Endothelial cell of umbilical vein (primary cell): ENCODE measurements around the gene ANKLE2. TPM values are rescaled to one million over a fixed set of nuclear protein-coding genes. Genes with fewer than 3 reads are reported as not detected.

Experiments used
- BruUV-seq: library from RNA; stranded (reverse); fragments of 400-500 nt; replicated peaks from 2 replicates; lab custom pipeline; 2021; lab: Mats Ljungman, UMichigan
- CTCF ChIA-PET: fragments of 300-600, 350-600 bp; sonication (Branson Sonifier 250); formaldehyde crosslinking; loops from one replicate; lab custom pipeline; 2021; ENCODE audit warnings: antibody characterized with exemption, inconsistent platforms; lab: Charles Lee
- POLR2A ChIA-PET: fragments of 300-600, 350-600 bp; sonication (Branson Sonifier 250); formaldehyde crosslinking; loops from one replicate; lab custom pipeline; 2021; ENCODE audit warnings: antibody characterized with exemption, inconsistent platforms; lab: Charles Lee
- DNase-seq: peaks from one replicate; pipeline ENCODE4 v3.0.0-alpha.2; 2011; ENCODE audit warnings: low read depth, low spot score
- FAIRE-seq: peaks from 2 replicates; lab custom pipeline; 2011; peaks lifted over from hg19 to GRCh38; lab: Jason Lieb, UNC
- H2AFZ ChIP-seq: 2 replicates; pipeline ENCODE4 v1.6.0; 2012; ENCODE audit warnings: low read depth, low read length, control low read depth, inconsistent platforms
- H3K27ac ChIP-seq: 2 replicates; pipeline ENCODE4 v1.5.1; 2011; ENCODE audit warnings: low read depth, mild to moderate bottlenecking, control low read depth, low read length, moderate library complexity; ENCODE audit not compliant: insufficient read depth
- H3K27me3 ChIP-seq, 2 experiments: 2 replicates each; pipeline versions ENCODE4 v1.6.0 to v1.6.1; 2011; ENCODE audit warnings: low read length in 2 of 2, mixed read lengths in 1 of 2; ENCODE audit not compliant: control insufficient read depth in 2 of 2, insufficient read depth in 2 of 2
- H3K36me3 ChIP-seq, 2 experiments: 2 replicates in 1 of 2; 3 replicates in 1 of 2; pipeline ENCODE4 v1.5.1; 2011; ENCODE audit warnings: low read length in 2 of 2, mild to moderate bottlenecking in 1 of 2, moderate library complexity in 1 of 2; ENCODE audit not compliant: control insufficient read depth in 2 of 2, insufficient read depth in 2 of 2; ENCODE audit errors: extremely low read depth in 1 of 2
- H3K4me1 ChIP-seq: 3 replicates; pipeline ENCODE4 v1.5.1; 2011; ENCODE audit warnings: mild to moderate bottlenecking, low read length; ENCODE audit not compliant: control insufficient read depth, insufficient read depth; ENCODE audit errors: extremely low read depth
- H3K4me2 ChIP-seq: 2 replicates; pipeline ENCODE4 v1.6.1; 2011; ENCODE audit warnings: low read length, control low read depth, mixed read lengths; ENCODE audit not compliant: insufficient read depth
- H3K4me3 ChIP-seq, 3 experiments: fragments of 200-600 bp in 1 of 3; sonication (generic), shearing (Covaris generic) in 1 of 3; replicated peaks in 1 of 3; 2 replicates each; pipeline ENCODE4 v1.5.1; 2011 to 2016; ENCODE audit warnings: control low read depth in 3 of 3, low read length in 3 of 3, mild to moderate bottlenecking in 2 of 3, inconsistent platforms in 1 of 3, low read depth in 1 of 3, moderate library complexity in 1 of 3; ENCODE audit not compliant: insufficient read depth in 1 of 3
- H3K79me2 ChIP-seq: 2 replicates; pipeline ENCODE4 v1.6.0; 2012; ENCODE audit warnings: low read length, inconsistent platforms; ENCODE audit not compliant: control insufficient read depth, insufficient read depth
- H3K9ac ChIP-seq: replicated peaks from 2 replicates; pipeline ENCODE3; 2011; ENCODE audit warnings: low read length, control low read depth; ENCODE audit not compliant: insufficient read depth; ENCODE audit errors: extremely low read depth
- H3K9me1 ChIP-seq: replicated peaks from 3 replicates; pipeline ENCODE4 v1.6.0; 2011; ENCODE audit warnings: mild to moderate bottlenecking, low read length; ENCODE audit not compliant: control insufficient read depth, insufficient read depth; ENCODE audit errors: extremely low read depth
- H3K9me3 ChIP-seq: replicated peaks from 2 replicates; pipeline ENCODE4 v1.5.1; 2012; ENCODE audit warnings: low read length, inconsistent platforms; ENCODE audit not compliant: control insufficient read depth, insufficient read depth
- H4K20me1 ChIP-seq: replicated peaks from 2 replicates; pipeline ENCODE3; 2011; ENCODE audit warnings: mild to moderate bottlenecking, low read length; ENCODE audit not compliant: control insufficient read depth, insufficient read depth; ENCODE audit errors: extremely low read depth
- EZH2 ChIP-seq: IDR thresholded peaks from 2 replicates; pipeline ENCODE4 v1.6.1; 2012; ENCODE audit warnings: borderline replicate concordance, low read depth, mild to moderate bottlenecking, moderate library complexity, low read length, inconsistent platforms; ENCODE audit not compliant: severe bottlenecking
- FOS ChIP-seq: IDR thresholded peaks from 2 replicates; pipeline ENCODE4 v1.6.1; 2011; ENCODE audit warnings: mild to moderate bottlenecking, low read length, moderate library complexity, borderline replicate concordance; ENCODE audit not compliant: insufficient read depth
- GATA2 ChIP-seq: IDR thresholded peaks from 2 replicates; pipeline ENCODE4 v1.7.0; 2011; ENCODE audit warnings: low read depth, mild to moderate bottlenecking, moderate library complexity, mixed read lengths, low read length; ENCODE audit not compliant: insufficient read length, insufficient read depth
- JUN ChIP-seq: IDR thresholded peaks from 2 replicates; pipeline ENCODE4 v1.6.1; 2011; ENCODE audit warnings: borderline replicate concordance, low read depth; ENCODE audit not compliant: insufficient read length, insufficient read depth
- MYC ChIP-seq: IDR thresholded peaks from one replicate; pipeline ENCODE4 v1.6.1; 2011; ENCODE audit warnings: mild to moderate bottlenecking, low read depth, low read length
- POLR2A ChIP-seq: IDR thresholded peaks from 2 replicates; pipeline ENCODE4 v1.6.1; 2012; ENCODE audit warnings: low read depth, mild to moderate bottlenecking, control low read depth, low read length
- POLR2AphosphoS5 ChIP-seq: IDR thresholded peaks from 2 replicates; pipeline ENCODE4 v1.6.1; 2012; ENCODE audit warnings: low read depth, mild to moderate bottlenecking, control low read depth, low read length, moderate library complexity; ENCODE audit not compliant: insufficient read depth
- dilution Hi-C: fragments of 300-500 bp; cut with MboI; formaldehyde crosslinking; loops from one replicate; pipeline ENCODE4 v1.15.0; 2019; ENCODE audit warnings: low sequenced_read_pairs; ENCODE audit not compliant: extremely low pct_ligation_motif_present
- intact Hi-C: fragments of 100-400 bp; cut with micrococcal nuclease; formaldehyde crosslinking; loops from one replicate; pipeline ENCODE4 v1.10.0; 2022
- polyA plus RNA-seq, 4 experiments: library from polyadenylated mRNA; depleted of rRNA in 3 of 4; stranded (reverse) in 3 of 4; unstranded in 1 of 4; fragments of >200 nt; gene quantifications; 2 replicates each; pipeline versions ENCODE4 v1.2.1 to v1.2.3, GENCODE V29; 2011 to 2012; ENCODE audit warnings: missing spikeins in 1 of 4
- total RNA-seq: library from RNA; stranded (reverse); gene quantifications from 2 replicates; pipeline ENCODE4 v1.2.3, GENCODE V29; 2021
- TF ChIP-seq, protein P1 (sequence below): IDR thresholded peaks from 2 replicates; pipeline ENCODE4 v1.6.1; 2011; ENCODE audit not compliant: insufficient read depth, insufficient read length
- TF ChIP-seq, protein P2 (sequence below), 2 donors: IDR thresholded peaks; 1 replicate in 1 of 2; 2 replicates in 1 of 2; pipeline ENCODE4 v1.5.1; 2011; ENCODE audit warnings: low read length in 2 of 2, mild to moderate bottlenecking in 2 of 2, moderate library complexity in 2 of 2, control low read depth in 1 of 2, inconsistent platforms in 1 of 2, low read depth in 1 of 2; ENCODE audit not compliant: insufficient read depth in 1 of 2; ENCODE audit errors: extremely low read depth in 1 of 2

The ANKLE2 gene
- total and polyA plus RNA-seq, 2 donors (not counting 3 experiments of a cell fraction or from before 2014, with no cell fraction given), result 75.8 to 112 TPM

DNA sequence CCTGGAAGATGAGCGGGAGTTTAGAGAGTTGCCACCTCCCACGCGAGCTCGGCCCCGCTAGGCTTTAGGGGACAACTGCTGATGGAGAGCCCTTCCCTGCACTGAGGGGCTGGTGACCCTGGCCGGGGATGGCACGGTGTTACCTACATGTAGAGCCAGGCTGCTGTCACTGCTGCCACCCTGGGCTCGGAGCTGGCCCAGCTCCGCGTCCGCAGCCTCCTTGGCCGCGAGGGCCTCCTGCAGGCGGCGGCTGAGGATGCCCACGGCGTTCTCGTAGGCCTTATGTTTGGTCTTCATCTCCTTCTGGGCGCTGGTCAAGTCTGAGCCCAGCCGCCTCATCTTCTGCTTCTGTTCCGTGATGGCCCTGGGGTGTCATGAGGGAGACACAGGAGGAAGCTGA is 24.6 kb upstream of the ANKLE2 start:
- Histone ChIP-seq H3K4me3 (no peak overlapping the region), H3K79me2 (peaks cover 4% of the 10 kb centered on the region), H3K4me2 (no peak overlapping the region), H4K20me1 (no peaks in the 10 kb centered on the region), H3K27me3 (no peaks in the 10 kb centered on the region), H3K36me3 (peaks cover 11 to 63% of the 10 kb centered on the region in 2 experiments), H3K27ac (no peak overlapping the region), H3K4me1 (no peaks in the 10 kb centered on the region), H2AFZ (no peak overlapping the region), H3K9me1 (no peaks in the 10 kb centered on the region), H3K9me3 (no peaks in the 10 kb centered on the region), H3K9ac (no peak overlapping the region)
- CTCF ChIA-PET, result no interaction called here
- DNase-seq (no peak), FAIRE-seq (no peak)
- no peak for TF ChIP-seq POLR2AphosphoS5
- no peak for TF ChIP-seq MYC
- TF ChIP-seq, protein P1, sequence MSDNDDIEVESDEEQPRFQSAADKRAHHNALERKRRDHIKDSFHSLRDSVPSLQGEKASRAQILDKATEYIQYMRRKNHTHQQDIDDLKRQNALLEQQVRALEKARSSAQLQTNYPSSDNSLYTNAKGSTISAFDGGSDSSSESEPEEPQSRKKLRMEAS, result no peak
- TF ChIP-seq JUN, result no peak
- TF ChIP-seq GATA2, result no peak
- TF ChIP-seq, protein P2, sequence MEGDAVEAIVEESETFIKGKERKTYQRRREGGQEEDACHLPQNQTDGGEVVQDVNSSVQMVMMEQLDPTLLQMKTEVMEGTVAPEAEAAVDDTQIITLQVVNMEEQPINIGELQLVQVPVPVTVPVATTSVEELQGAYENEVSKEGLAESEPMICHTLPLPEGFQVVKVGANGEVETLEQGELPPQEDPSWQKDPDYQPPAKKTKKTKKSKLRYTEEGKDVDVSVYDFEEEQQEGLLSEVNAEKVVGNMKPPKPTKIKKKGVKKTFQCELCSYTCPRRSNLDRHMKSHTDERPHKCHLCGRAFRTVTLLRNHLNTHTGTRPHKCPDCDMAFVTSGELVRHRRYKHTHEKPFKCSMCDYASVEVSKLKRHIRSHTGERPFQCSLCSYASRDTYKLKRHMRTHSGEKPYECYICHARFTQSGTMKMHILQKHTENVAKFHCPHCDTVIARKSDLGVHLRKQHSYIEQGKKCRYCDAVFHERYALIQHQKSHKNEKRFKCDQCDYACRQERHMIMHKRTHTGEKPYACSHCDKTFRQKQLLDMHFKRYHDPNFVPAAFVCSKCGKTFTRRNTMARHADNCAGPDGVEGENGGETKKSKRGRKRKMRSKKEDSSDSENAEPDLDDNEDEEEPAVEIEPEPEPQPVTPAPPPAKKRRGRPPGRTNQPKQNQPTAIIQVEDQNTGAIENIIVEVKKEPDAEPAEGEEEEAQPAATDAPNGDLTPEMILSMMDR (IDR thresholded peaks at IDR 0.05; ENCODE audit: extremely low read depth in 1 of 2, insufficient read depth in 1 of 2, low read depth in 1 of 2, low read length in 2 of 2), result no peak
- no peak for TF ChIP-seq EZH2
- no peak for TF ChIP-seq POLR2A
- TF ChIP-seq FOS, result no peak
- dilution Hi-C loops (no loop called here), intact Hi-C loops (no loop called here)
- POLR2A ChIA-PET, result no interaction called here
- no TSS peak for BruUV-seq
